ENCODE data around the gene UBA7.

DNA sequence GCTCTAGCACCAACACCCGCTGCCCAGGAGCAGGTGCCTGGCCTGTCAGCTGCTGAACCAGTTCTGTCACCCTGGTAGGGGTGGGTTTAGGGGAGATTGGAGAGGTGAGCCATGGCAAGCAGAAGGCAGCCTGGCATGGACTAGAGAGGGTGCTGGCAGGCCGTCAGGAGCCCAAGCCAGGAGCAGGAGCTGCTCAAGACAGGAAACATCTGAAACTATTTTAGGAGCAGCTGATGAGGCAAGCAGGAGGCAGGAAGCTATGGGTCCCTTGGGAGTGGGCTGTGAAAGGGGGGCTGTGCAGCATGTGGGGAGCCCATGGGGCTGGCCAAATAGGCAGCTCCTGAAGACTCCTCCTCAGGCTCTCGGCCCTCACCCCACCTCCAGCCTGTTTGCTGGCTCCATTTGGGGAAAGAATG is 8.4 kb downstream of the UBA7 start:
- TF ChIP-seq, protein P1, sequence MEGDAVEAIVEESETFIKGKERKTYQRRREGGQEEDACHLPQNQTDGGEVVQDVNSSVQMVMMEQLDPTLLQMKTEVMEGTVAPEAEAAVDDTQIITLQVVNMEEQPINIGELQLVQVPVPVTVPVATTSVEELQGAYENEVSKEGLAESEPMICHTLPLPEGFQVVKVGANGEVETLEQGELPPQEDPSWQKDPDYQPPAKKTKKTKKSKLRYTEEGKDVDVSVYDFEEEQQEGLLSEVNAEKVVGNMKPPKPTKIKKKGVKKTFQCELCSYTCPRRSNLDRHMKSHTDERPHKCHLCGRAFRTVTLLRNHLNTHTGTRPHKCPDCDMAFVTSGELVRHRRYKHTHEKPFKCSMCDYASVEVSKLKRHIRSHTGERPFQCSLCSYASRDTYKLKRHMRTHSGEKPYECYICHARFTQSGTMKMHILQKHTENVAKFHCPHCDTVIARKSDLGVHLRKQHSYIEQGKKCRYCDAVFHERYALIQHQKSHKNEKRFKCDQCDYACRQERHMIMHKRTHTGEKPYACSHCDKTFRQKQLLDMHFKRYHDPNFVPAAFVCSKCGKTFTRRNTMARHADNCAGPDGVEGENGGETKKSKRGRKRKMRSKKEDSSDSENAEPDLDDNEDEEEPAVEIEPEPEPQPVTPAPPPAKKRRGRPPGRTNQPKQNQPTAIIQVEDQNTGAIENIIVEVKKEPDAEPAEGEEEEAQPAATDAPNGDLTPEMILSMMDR (IDR thresholded peaks at IDR 0.05; ENCODE audit: control extremely low read depth in 1 of 3, insufficient read depth in 1 of 3, low read depth in 1 of 3, low read length in 3 of 3): no peak
- TF ChIP-seq NRF1 (IDR thresholded peaks at IDR 0.05; ENCODE audit: low read depth, low read length): no peak
